Breast epithelium (tissue), 4 donors: ENCODE data around the gene HECTD1. TPM values are rescaled to one million over a fixed set of nuclear protein-coding genes. Genes with fewer than 3 reads are reported as not detected.
A peak's percentile ranks its signal among the peaks of the same experiment; 100 is the strongest.

Experiments
- DNase-seq, 2 donors: peaks; one replicate each; pipeline ENCODE4 v3.0.0-alpha.2; 2019; ENCODE audit warnings: low spot score in 2 of 2
- H3K27ac ChIP-seq, 2 donors: fragments of 200-600 bp; sonication (generic) in 1 of 2; one replicate each; pipeline ENCODE4 v1.5.1; 2016 to 2019; ENCODE audit warnings: mild to moderate bottlenecking in 1 of 2
- H3K27me3 ChIP-seq, 2 donors: fragments of 200-600 bp; sonication (generic) in 1 of 2; one replicate each; pipeline versions ENCODE4 v1.5.1 to v1.6.0; 2017 to 2019; ENCODE audit warnings: control low read depth in 1 of 2, mild to moderate bottlenecking in 1 of 2
- H3K36me3 ChIP-seq: fragments of 200-600 bp; one replicate; pipeline ENCODE4 v1.5.1; 2019
- H3K4me1 ChIP-seq, 2 donors: fragments of 200-600 bp; sonication (generic); one replicate each; pipeline ENCODE4 v1.5.1; 2016 to 2019; ENCODE audit warnings: control low read depth in 1 of 2
- H3K4me3 ChIP-seq, 3 donors: fragments of 200-600 bp; sonication (generic); 1 replicate in 2 of 3; 2 replicates in 1 of 3; pipeline ENCODE4 v1.5.1; 2016 to 2019; ENCODE audit warnings: mild to moderate bottlenecking in 3 of 3, moderate library complexity in 2 of 3
- H3K9me3 ChIP-seq, 2 donors: fragments of 200-600 bp; sonication (generic) in 1 of 2; one replicate each; pipeline ENCODE4 v1.5.1; 2016 to 2019; ENCODE audit warnings: control low read depth in 1 of 2
- CTCF ChIP-seq, 3 donors: fragments of 450-650 bp; IDR thresholded peaks; one replicate each; pipeline ENCODE4 v1.5.1; 2016 to 2017; ENCODE audit warnings: antibody characterized with exemption in 3 of 3, mild to moderate bottlenecking in 3 of 3, moderate library complexity in 3 of 3
- POLR2A ChIP-seq: fragments of 450-650 bp; IDR thresholded peaks from one replicate; pipeline ENCODE4 v1.6.1; 2016; ENCODE audit warnings: antibody characterized with exemption, mild to moderate bottlenecking, moderate library complexity
- POLR2AphosphoS5 ChIP-seq, 3 donors: sonication (generic); formaldehyde crosslinking; IDR thresholded peaks; one replicate each; pipeline ENCODE4 v1.6.1; 2017; ENCODE audit warnings: antibody characterized with exemption in 3 of 3
- intact Hi-C: fragments of 100-400 bp; cut with DNase I; formaldehyde crosslinking; loops from one replicate; pipeline ENCODE4 v1.15.1; 2023; ENCODE audit warnings: low total_unique reads
- total RNA-seq, 3 donors: library from RNA; depleted of rRNA; stranded (reverse); fragments of >200 nt; gene quantifications; one replicate each; pipeline ENCODE4 v1.1.0, GENCODE V29; 2016

Gene HECTD1
- total RNA-seq, 3 donors from 2014 or later = 242 to 276 (median 252) TPM

GRCh38 chr14:31228533-31228932, 20.9 kb upstream of the HECTD1 start:
- Histone ChIP-seq H3K4me3 (no peak overlapping the region), H3K27me3 (no peaks in the 10 kb centered on the region), H3K9me3 (no peaks in the 10 kb centered on the region), H3K27ac (peak overlapping the region; percentile 34 to 75), H3K36me3 (no peaks in the 10 kb centered on the region), H3K4me1 (peaks cover 0 to 6% of the 10 kb centered on the region in 2 donors)
- no peak for TF ChIP-seq POLR2A
- no peak for TF ChIP-seq POLR2AphosphoS5 (IDR thresholded peaks at IDR 0.05)
- TF ChIP-seq CTCF (IDR thresholded peaks at IDR 0.05) = no peak
- intact Hi-C loops = no loop called here
- no peak for DNase-seq

- Histone ChIP-seq H3K27me3 (no peaks in the 10 kb centered on the region), H3K4me1 (peaks cover 0 to 6% of the 10 kb centered on the region in 2 donors), H3K9me3 (no peaks in the 10 kb centered on the region), H3K36me3 (no peaks in the 10 kb centered on the region), H3K27ac (no peak overlapping the region), H3K4me3 (no peak overlapping the region)
- TF ChIP-seq POLR2AphosphoS5 (IDR thresholded peaks at IDR 0.05) (no peak), CTCF (IDR thresholded peaks at IDR 0.05) (no peak), POLR2A (no peak)
- intact Hi-C loops = no loop called here
- DNase-seq = no peak
Measured at GRCh38 chr14:31224808-31225207, 17.2 kb upstream of the HECTD1 start.

- H3K27me3 ChIP-seq = no peaks in the 10 kb centered on the region
- no peaks in the 10 kb centered on the region for H3K36me3 ChIP-seq
- DNase-seq = no peak
- TF ChIP-seq CTCF (IDR thresholded peaks at IDR 0.05) (no peak), POLR2A (no peak), POLR2AphosphoS5 (IDR thresholded peaks at IDR 0.05) (no peak)
- intact Hi-C loops = no loop called here
- peaks cover 0 to 1% of the 10 kb centered on the region in 2 donors for H3K4me1 ChIP-seq
- no peak overlapping the region for H3K27ac ChIP-seq
- no peaks in the 10 kb centered on the region for H3K9me3 ChIP-seq
- H3K4me3 ChIP-seq = no peak overlapping the region
Measured at GRCh38 chr14:31223331-31223730, 15.7 kb upstream of the HECTD1 start.

GRCh38 chr14:31222834-31223233, 15.2 kb upstream of the HECTD1 start:
- intact Hi-C loops = no loop called here
- H3K27ac ChIP-seq = no peak overlapping the region
- H3K36me3 ChIP-seq = no peaks in the 10 kb centered on the region
- H3K9me3 ChIP-seq = no peaks in the 10 kb centered on the region
- no peak overlapping the region for H3K4me3 ChIP-seq
- no peaks in the 10 kb centered on the region for H3K4me1 ChIP-seq
- H3K27me3 ChIP-seq = no peaks in the 10 kb centered on the region
- no peak for TF ChIP-seq POLR2A
- no peak for TF ChIP-seq CTCF (IDR thresholded peaks at IDR 0.05)
- no peak for TF ChIP-seq POLR2AphosphoS5 (IDR thresholded peaks at IDR 0.05)
- DNase-seq = no peak

GRCh38 chr14:31221266-31221665, 13.7 kb upstream of the HECTD1 start:
- Histone ChIP-seq H3K9me3 (no peaks in the 10 kb centered on the region), H3K27ac (no peak overlapping the region), H3K36me3 (no peaks in the 10 kb centered on the region), H3K4me1 (no peaks in the 10 kb centered on the region), H3K27me3 (no peaks in the 10 kb centered on the region), H3K4me3 (no peak overlapping the region)
- no peak for DNase-seq
- no peak for TF ChIP-seq POLR2AphosphoS5 (IDR thresholded peaks at IDR 0.05)
- no peak for TF ChIP-seq CTCF (IDR thresholded peaks at IDR 0.05)
- no peak for TF ChIP-seq POLR2A
- intact Hi-C loops = no loop called here
